ENCODE data around the gene GRID1.
"Not testable (repeated sequence)": the region's sequence is repeated elsewhere in the genome, so short reads cannot be mapped to it uniquely, and the experiment has no call there.

GRID1 gene

DNA sequence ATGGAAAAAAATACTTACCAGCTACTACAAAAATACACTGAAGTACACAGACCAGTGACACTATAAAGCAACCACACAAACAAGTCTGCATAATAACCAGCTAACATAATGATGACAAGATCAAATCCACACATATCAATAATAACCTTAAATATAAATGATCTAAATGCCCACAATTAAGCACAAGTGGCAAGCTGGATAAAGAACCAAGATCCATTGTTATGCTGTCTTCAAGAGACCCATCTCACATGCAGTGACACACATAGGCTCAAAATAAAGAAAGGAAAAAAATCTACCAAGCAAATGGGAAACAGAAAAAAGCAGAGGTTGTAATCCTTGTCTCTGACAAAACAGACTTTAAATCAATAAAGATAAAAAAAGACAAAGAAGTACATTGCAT lies 527.9 kb downstream of the GRID1 start:
- not testable (repeated sequence) for DNase-seq (ENCODE audit: low read depth, low spot score)

DNA sequence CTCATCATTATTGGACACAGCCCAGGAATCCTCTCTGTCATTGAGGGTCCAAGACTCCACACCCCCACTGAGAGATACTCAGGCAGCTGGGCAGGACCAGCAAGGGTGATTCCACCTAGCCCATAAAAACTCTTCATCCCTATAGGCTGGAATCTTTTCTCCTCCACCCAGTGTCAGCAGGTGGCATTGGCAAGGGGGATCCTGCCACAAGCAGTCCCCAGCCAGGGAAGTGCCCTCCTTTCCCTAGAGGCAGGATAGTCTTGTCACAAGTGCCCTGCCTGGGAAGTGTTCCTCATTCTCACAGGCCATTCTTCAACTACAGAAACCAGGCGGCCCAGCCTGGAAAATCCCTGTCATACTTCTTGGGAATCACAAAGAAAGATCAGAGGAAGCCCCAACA lies 533.6 kb downstream of the GRID1 start:
- DNase-seq (ENCODE audit: low read depth, low spot score): no peak

DNA sequence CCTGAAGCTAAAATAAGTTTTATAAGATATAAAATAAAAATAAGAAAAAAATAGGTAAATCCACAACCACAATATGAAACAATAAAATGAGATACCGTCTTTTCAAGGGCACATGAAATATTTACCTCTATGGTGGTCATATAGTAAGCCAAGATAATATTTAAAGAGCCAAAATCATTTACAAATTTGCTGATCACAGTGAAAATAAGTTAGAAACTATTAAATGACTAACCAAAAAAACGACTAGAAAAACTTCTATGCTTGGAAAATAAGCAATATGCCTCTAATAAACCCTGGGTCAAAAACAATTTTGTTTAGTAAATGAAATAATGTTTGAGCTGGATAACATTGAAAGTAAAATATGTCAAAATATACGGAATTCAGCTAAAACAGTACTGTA lies 535.2 kb downstream of the GRID1 start:
- DNase-seq (ENCODE audit: low read depth, low spot score): no peak

DNA sequence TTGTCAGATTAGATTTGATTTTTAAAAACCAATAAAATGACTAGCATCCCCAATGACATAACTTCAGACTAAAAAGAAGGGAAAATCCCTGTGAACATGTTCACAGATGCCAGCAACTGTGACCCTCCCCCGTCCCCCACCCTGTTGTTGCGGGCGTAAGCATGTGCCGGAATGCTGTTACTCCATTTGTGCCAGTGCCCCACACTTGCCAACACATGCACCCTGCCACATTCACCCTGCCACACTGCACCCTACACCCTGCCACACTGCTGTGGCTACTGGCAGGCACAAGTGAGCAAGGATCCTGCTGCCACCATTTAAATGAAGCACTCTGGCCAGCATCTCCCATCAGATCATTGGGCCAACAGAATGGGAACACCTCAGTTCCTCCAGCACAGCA lies 540.2 kb downstream of the GRID1 start:
- DNase-seq (ENCODE audit: low read depth, low spot score): no peak

DNA sequence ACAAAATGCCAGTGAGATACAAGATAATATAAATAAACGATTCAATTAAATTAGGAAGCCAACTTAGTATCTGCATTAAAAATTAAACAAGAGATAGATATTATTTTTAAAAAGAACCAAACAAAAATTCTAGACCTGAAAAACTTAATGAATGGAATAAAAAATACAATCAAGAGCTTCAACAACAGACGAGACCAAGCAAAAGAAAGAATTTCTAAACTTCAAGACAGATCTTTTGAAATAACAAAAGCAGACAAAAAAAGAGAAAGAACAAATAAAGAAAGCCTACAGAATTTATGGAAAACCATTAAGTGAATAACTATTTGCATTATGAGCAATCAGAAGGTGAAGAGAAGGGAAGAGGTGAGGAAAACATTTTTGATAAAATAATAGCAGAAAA lies 555.2 kb downstream of the GRID1 start:
- DNase-seq (ENCODE audit: low read depth, low spot score): no peak

DNA sequence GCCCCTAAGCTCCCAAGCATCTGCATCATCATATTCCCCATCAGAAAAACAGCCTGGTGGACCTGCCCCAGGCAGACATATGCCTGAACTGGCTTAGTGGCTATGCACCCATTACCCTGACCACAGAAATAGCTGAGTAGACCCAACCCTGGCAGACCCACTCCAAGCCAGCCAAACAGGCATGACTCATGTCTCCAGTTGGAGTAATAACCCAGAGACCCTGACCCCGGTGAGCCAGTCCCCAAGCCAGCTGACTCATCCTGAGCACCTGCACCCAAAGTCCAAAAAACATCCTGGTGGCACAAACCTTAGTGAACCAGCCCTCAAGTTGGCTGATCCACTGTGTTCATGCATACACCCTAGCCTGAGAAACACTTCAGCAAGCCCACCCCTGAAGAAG lies 555.9 kb downstream of the GRID1 start:
- no peak for DNase-seq (ENCODE audit: low read depth, low spot score)

DNA sequence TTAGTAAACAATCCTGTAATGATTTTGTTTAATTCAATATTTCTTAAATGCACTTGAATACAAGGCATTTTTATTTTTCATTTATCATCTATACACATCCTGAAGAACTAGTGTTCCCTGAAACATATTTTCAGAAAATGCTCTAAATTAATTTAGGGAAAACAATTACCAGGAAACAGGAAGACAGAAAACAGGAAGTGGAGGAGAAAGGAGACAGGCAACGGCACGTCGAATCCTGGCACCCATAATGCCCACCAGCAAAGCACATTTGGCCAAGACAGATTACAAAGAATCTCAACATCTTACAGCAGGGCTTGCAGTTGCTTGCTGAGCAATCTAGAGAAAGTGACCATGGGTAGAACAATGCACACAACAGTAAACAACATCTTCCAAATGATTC lies 571.1 kb downstream of the GRID1 start:
- no peak for DNase-seq (ENCODE audit: low read depth, low spot score)

DNA sequence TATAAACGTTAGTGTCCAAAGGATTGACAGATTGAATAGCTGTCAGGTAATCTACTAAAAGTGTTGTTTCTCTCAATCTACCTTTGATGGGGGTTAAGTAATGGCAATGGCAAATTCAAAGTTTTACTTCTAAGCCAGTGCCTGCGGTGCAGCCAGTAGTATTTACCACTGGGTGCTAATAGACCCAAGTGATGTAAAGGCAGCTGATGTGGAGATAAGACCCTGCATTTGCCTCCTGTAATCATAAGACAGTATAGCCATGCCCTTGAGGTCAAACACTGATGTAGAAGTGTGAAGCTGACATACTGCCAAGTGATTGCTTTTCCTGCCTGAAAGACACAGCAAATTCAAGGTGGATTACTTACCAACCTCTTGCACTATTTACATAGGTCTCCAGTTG lies 572.0 kb downstream of the GRID1 start:
- DNase-seq (ENCODE audit: low read depth, low spot score): no peak

DNA sequence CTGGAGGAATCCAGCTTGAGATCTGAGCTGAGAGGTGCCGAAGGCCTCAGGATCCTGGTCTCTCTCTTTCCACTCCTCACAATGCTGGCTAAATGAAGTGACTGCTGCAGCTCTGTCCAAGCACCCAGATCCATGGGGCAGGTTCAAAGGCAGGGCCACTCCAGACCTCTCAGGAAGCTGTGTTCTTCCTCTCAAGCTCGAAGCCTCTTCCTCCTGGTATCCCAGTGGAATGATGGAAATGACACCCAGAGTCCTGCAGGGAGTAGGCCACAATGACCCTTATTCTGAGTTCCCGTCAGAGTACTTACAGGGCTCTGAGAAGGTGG lies 574.1 kb downstream of the GRID1 start:
- DNase-seq (ENCODE audit: low read depth, low spot score): no peak

DNA sequence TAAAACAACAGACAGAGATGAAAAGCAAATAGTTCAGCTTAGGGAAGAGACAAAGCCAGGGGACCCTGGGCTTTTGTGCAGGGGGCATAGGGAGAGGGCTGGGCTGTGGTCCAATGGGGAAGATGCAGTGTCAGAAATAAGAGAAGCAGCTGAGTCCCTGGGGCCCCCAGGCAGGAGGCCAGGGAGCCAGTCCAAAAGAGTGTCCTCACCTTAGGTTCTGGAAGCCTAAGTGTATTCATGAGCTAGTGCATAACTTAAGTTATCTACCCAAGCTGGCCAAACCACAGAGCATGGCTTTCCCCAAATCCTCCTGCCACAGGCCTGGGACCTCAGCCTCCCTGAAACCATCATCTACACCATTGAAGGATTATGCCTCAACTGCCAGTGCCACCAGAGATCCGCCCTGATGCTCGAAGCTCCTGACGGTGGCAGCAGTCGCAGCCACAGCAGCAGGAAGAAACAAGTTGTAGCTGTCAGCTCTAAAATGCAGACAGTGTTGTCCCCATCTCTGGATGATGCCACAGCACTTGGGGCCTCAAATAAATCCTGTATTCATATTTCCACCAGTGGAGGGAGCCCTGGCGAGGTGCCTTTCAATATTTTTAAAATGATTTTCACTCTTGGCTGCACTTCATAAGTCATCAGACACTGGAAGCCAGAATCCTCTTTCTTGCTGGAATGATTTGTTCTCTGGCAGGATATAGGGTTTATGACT lies 574.6 kb downstream of the GRID1 start:
- DNase-seq (ENCODE audit: low read depth, low spot score): no peak

DNA sequence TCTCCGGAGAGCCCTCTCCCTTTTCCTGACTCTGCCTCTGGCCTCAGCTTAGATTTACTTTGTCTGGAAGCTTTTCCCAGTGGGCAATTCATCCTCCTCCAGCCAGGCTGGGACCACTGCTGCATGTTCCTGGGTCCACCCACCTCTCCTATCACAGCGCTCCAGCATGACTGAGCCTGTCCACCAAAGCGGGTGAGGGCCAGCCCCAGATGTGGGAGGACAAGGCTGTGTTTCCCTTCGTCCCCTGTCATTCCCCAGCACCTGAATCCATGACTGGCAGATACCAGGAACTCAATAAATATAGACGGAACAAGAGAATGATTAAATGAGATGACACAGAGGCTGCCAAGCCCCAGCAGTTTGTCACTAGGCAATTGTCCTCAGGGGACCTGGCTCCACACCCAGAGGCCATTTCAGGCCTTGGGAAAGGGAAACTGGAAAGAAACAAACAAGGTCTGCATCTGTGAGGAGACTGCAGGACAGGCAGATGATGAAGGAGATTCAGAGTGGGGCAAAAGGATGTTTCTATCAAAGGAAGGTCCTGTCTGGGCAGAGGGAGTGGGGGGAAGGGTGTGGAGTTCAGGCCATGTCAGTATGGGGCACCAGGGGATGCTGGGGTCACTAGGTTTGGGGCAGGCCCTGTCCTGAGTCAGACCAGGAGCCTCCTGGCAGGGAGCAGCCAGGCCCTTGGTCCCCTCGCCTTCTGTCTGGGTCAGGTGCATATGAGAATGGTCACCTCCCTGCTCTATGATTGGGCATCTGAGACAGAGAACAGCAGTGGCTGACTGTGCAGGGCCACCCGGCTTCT lies 576.4 kb downstream of the GRID1 start:
- no peak for DNase-seq (ENCODE audit: low read depth, low spot score)

DNA sequence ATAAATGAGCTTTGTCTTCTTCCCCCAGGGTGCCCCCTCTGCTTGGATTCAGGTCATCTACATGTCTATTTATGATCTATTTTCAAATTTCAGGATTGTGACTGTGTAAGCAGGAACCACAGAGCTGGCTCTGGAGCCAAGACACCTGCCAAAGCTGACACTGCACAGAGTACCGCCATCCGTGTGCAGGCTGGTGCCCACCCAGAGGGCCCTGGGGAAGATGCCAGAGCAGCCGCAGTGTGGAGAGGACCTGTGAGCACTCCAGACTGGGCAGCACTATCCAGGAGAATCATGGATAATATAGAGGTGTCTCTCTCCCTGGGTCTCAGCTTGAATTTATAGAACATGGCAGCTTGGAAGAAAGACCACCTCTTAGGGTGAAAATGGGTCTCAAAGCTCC lies 577.5 kb downstream of the GRID1 start:
- no peak for DNase-seq (ENCODE audit: low read depth, low spot score)

DNA sequence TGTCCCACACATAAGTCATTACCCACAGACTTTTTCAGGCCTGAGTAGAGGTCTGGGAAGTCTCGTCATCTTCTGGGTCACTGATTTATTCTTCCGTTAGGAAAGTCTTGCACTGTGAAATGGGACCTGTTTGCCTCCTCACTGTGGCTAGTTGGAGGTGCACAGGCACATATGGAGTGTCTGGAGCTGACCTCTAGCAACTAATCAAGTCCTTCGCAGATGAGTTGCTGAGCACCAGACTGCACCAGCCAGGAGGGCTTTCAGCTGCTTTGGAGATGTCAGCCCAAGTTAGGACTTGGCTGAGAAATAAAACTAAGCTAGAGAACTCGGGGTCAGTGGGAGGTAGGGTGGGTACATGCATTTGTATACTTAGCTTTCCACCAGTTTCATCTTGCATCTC lies 578.0 kb downstream of the GRID1 start:
- no peak for DNase-seq (ENCODE audit: low read depth, low spot score)

DNA sequence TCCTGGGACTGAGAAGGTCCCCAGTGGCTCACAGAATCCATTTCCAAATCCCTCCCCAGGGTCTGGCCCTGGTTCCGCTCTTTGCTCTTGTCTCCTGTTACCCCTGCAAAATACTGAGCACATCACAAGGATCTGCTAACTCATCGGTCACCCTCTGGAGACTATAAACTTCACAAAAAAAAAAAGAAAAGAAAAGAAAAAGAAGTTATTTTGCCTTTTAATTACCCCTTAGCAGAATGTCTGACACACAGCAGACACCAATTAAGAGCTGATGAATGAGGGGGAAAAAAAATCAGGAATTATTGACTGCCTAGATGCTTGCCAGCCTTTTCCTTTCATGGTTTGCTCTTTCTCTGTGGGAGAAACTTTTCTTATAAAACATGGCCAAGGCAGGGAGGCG lies 578.7 kb downstream of the GRID1 start:
- no peak for DNase-seq (ENCODE audit: low read depth, low spot score)

DNA sequence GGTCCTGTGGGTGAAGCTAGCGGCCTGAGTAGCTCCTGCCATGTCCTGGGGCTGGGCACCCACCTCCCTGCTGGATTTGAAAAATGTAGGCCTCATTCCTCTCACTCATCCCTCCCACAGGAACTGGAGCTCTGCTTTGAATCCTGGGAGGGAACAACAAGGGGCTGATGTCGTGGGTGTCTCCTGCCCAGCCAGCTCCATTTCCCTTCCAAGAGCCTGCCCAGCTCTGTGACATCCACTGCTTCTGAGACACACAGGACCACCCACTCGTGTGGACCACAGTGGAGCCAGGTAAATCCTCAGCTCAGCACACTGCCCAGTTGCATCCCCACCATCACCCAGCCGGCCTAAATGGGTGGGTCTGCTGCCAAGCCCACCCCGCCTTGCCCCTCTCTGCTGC lies 579.2 kb downstream of the GRID1 start:
- no peak for DNase-seq (ENCODE audit: low read depth, low spot score)

DNA sequence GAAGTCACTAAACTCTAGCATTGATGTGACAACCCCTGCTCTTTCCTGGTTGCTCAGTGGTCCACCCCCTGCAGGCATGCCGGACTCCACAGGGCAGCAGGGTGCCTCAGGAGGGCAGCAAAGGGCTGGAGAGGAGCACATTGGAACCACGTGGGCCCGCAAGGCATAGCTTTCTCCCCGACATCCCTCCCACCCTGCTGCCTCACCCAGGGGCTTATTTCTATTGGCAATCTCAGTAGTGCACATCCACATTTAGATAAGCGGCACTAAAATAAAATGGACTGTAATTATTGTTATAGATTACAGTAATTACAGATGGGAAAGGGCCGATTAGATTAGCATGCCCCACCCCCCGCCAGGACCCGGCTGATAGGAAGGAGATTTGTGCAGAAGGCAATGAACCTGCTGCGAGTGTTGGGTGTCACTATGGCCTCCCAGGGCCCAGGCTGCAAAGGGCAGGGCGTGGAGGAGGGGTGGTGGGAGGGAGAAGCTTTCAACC lies 580.1 kb downstream of the GRID1 start:
- no peak for DNase-seq (ENCODE audit: low read depth, low spot score)

DNA sequence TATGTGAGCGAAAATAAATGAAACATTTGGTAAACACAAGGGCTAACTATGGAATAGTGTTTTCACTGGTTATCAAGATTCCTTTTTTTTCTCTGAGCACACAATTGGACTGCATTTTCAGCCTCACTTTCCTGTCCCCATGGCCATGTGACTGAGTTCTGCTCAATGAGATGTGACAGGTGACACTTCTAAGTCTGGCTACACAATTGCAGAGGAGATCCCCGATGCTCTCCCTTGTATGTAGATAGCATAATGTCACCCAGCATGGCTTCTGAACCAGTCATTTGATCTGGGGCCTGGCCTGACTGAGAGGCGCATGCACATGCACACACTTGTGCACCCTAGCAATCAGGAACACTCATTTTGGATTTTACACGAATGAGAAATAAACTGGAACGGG lies 581.8 kb downstream of the GRID1 start:
- DNase-seq (ENCODE audit: low read depth, low spot score): no peak

DNA sequence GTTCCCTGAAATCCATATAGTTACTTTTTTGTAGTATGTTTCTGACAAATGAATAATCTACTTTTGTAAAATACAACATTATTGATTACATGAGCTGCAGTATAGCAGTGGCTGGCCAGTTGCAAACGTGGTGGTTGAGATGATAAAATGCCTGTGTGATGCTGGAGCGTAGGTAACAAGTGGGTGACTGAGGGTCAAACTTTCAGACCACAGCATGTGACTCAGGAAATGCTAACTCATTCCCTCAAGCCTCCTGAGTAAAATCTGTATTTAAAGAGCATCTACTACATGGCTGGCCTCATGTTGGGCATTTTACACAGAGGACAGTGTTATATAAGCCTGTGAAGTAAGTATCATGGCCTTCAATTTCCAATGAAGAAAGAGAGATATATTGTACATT lies 585.2 kb downstream of the GRID1 start:
- no peak for DNase-seq (ENCODE audit: low read depth, low spot score)

DNA sequence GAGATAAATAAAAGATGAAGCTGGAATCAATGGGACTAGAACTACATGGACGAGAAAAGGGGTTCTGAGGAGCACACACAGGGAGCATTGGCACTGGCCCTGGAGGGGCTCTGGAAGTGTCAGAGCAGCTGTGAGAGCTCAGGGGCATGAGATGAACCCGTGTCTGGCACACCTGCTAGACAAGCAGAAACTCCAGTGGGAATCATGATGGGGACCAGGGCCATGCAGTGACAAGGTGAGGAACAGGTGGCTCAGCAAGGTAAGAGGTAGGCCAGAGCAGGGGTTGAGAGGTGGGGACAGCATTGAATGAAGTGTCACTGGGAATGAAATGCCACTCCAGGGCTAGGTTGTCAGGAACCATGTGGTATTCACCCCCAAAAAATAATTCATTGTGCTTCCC lies 588.5 kb downstream of the GRID1 start:
- no peak for DNase-seq (ENCODE audit: low read depth, low spot score)

DNA sequence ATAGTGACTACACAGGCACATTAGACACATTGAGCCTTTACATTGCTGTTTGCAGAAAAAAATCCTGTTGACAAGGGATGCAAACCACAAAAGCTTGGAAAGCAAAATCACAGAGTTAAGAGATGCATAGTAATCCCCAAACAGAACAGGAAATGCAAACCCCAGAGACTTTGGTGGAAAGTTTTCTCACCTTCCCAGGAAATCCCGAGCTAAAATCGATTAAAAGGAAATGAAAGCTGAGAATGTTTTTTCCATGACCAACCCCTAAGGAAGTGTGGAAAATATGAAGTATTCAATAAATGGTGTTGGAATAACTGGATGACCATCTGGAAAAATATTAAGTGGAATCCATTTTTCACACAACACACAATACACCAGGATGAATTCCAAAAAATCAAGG lies 598.7 kb downstream of the GRID1 start:
- DNase-seq (ENCODE audit: low read depth, low spot score): no peak

DNA sequence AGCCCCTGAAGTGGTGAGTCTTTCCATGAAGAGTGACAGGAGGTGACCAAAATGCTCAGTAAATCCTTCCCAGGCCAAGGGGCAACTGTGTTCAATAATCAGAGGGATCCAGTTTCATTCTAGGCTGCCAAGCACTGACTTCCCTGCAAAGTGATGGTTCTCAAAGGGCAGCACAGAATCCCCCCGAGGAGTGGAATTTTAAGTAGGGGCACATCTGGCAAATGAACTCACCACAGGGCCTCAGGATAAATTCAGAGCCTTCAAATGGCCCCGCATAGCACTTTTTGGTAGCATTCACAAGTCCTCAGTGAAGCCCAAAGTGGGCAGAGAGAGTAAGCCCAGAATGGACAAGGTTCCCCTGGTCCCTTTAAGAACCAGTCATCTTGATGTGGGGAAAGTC lies 602.5 kb downstream of the GRID1 start:
- DNase-seq (ENCODE audit: low read depth, low spot score): no peak

DNA sequence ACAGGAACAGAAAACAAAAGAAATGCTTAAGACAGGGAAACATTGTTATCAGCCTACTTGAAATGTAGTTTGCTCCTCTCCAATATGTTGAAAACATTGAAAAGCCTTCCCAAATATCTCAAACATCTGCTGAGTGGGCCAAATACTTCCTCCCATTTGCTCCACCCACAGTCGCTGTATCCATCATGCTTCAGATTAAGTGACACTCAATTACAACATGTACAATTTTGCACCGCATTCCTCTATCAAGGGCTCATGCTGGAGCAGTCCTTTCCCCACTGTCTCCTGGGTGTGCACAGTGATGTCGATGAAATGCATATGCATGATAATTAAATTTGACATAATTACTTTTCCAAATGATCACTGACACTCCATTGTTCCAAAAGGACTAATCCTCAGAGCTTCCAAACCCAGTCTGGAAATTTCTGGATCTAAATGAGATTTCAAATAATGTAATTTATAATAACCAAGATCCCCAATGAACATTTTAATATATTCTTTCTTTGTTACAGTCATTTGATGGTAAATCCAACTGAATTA lies 604.6 kb downstream of the GRID1 start:
- DNase-seq (ENCODE audit: low read depth, low spot score): no peak

DNA sequence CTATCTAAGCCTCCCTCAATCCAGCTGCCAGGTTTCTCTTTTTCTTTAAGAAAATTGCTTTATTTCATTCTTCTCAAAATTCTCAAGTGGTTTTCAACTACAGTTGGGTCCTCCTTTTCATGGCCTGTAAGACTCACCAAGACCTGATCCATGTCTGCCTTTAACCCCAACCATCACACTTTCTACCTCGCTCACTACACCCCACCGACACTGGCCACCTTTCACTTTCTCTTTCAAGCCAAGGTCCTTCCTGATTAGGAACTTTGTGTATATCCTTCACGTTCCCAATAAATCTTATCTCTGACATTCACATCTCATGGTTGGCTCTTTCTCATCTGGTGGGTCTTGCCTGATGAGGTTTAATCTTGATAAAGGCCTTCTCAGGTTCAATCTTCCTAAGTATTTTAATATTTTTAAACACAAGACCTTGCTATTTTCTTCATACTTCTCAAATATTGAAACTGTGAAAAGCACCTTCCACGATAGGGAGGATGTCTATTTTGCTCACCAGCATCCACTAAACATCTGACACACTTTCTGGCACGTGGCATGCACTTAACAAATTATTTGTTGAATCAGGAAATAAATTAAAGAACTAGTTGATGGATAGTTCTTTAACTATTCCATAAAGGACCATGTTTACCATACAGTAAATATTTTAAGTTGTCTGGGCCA lies 624.8 kb downstream of the GRID1 start:
- no peak for DNase-seq (ENCODE audit: low read depth, low spot score)
